Measurements from ENCODE around the gene SLC6A11. TPM values are rescaled to one million over a fixed set of nuclear protein-coding genes. Genes with fewer than 3 reads are reported as not detected.

SLC6A11 gene
- total and polyA plus RNA-seq, 2 of the 8 experiments (the other 6 are each of a cell fraction or from before 2014, with no cell fraction given): 0.78 to 1.5 TPM

DNA sequence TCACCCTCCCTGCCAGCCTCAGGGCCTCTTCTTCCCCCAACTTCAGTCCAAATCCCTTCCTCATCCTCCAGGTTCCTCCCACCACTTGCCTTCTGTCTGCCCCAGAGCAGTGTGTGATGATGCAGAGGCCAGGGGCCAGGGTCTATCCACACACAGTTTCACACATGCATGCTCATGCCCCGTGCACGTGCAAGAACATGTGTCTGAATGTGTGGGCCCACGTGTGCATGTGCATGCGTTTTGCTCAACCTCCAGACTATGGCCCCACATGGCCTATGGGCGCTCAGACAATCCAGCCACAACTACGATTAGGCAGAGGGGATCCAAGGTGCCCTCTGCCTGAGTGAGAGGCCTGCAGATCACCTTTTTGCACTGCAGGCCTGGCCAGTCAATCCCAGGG, 144.2 kb downstream of the SLC6A11 start:
- H2BK120ac ChIP-seq (replicated peaks; ENCODE audit: low read depth, low read length): no peak overlapping the region
- WGBS, 2 experiments (ENCODE audit: extremely low coverage in 1 of 2, insufficient coverage in 1 of 2, insufficient read length in 1 of 2, insufficient replicate concordance in 2 of 2, low coverage in 1 of 2, low lambda C conversion rate in 2 of 2, missing lambda C conversion rate in 1 of 2): 76% methylated on average over 6 of the region's 6 CpGs; no CpG with 5 or more reads in 1 of the 2 experiments
- no peak overlapping the region for H4K91ac ChIP-seq (replicated peaks; ENCODE audit: insufficient read length, low read length)
- CTCF ChIA-PET (ENCODE audit: partially characterized antibody): interaction anchor here (1.4 to 3.5 kb wide), 2 partner anchors 14 to 35 kb away, joined by 4 to 24 read pairs; no protein-coding TSS in a partner anchor
- no peak overlapping the region for H2AK5ac ChIP-seq (ENCODE audit: low read depth, low read length)
- no peak overlapping the region for H3K4ac ChIP-seq (replicated peaks; ENCODE audit: insufficient read length, low read depth, low read length)
- no peak for DNase-seq (ENCODE audit: low read depth in 1 of 2, low spot score in 2 of 2)
- H3K18ac ChIP-seq (ENCODE audit: extremely low read depth, low read length): no peak overlapping the region
- H3K27me3 ChIP-seq (replicated peaks in 1 of 4; ENCODE audit: control insufficient read depth in 3 of 4, extremely low read depth in 1 of 4, insufficient read depth in 3 of 4, low read length in 3 of 4): no peaks in the 10 kb centered on the region; a peak in 1 of 7 replicates
- no peak overlapping the region for H4K5ac ChIP-seq (ENCODE audit: insufficient read length, low read depth, low read length)
- FAIRE-seq: no peak
- H3K14ac ChIP-seq (ENCODE audit: insufficient read length): no peak overlapping the region
- no peak overlapping the region for H2BK12ac ChIP-seq (ENCODE audit: low read depth, low read length)
- TF ChIP-seq BCL11A (IDR thresholded peaks at IDR 0.05; ENCODE audit: low read depth in 2 of 2, low read length in 2 of 2): no peak
- H3K79me2 ChIP-seq (ENCODE audit: control insufficient read depth in 1 of 2, insufficient read depth in 2 of 2, low read length in 2 of 2): no peaks in the 10 kb centered on the region
- H3K9me3 ChIP-seq (ENCODE audit: insufficient read depth in 2 of 2, low read depth in 1 of 2, low read length in 1 of 2): no peaks in the 10 kb centered on the region
- no peak overlapping the region for H2BK5ac ChIP-seq (ENCODE audit: low read depth, low read length)
- no peak overlapping the region for H3K9ac ChIP-seq (replicated peaks in 1 of 4; ENCODE audit: extremely low read depth in 1 of 4, low read depth in 3 of 4, low read length in 3 of 4)
- no peaks in the 10 kb centered on the region for H3K23me2 ChIP-seq (ENCODE audit: low read depth, low read length)
- peaks cover 4 to 7% of the 10 kb centered on the region in 2 experiments for H4K20me1 ChIP-seq (replicated peaks in 1 of 2; ENCODE audit: control insufficient read depth in 1 of 2, insufficient read depth in 2 of 2, low read length in 2 of 2)
- no peak overlapping the region for H3K4me2 ChIP-seq (ENCODE audit: insufficient read depth in 1 of 2, low read depth in 2 of 2, low read length in 2 of 2)
- H2AFZ ChIP-seq (ENCODE audit: low read length): no peak overlapping the region
- no peak overlapping the region for H2BK20ac ChIP-seq (ENCODE audit: low read length)
- no peaks in the 10 kb centered on the region for H3K79me1 ChIP-seq (ENCODE audit: low read depth, low read length)
- no peak overlapping the region for H3K4me3 ChIP-seq (ENCODE audit: extremely low read depth in 1 of 4, insufficient read depth in 2 of 4, low read depth in 3 of 4, low read length in 4 of 4)
- H3K23ac ChIP-seq (ENCODE audit: insufficient read length): no peak overlapping the region
- H3K56ac ChIP-seq (replicated peaks; ENCODE audit: insufficient read length, low read depth, low read length): no peak overlapping the region
- no peaks in the 10 kb centered on the region; a peak in 1 of 7 replicates for H3K4me1 ChIP-seq (replicated peaks in 1 of 4; ENCODE audit: control insufficient read depth in 3 of 4, insufficient read depth in 4 of 4, low read length in 3 of 4)
- POLR2A ChIA-PET (ENCODE audit: partially characterized antibody): no interaction called here
- no peak overlapping the region for H4K8ac ChIP-seq (ENCODE audit: extremely low read depth, insufficient read depth, low read length)
- H3K36me3 ChIP-seq (ENCODE audit: control insufficient read depth in 2 of 4, insufficient read depth in 4 of 4, low read length in 3 of 4): no peaks in the 10 kb centered on the region
- H2BK15ac ChIP-seq (ENCODE audit: low read length): no peak overlapping the region
- no peak overlapping the region for H3K27ac ChIP-seq (ENCODE audit: low read depth, low read length)

All from H1 (cell line).